HepG2 (cell line): ENCODE data around the gene CA7. TPM values are rescaled to one million over a fixed set of nuclear protein-coding genes. Genes with fewer than 3 reads are reported as not detected.
A peak's percentile ranks its signal among the peaks of the same experiment; 100 is the strongest.

ENCODE experiments used
- BRCA1 ChIP-seq: sonication (generic); formaldehyde crosslinking; IDR thresholded peaks from 2 replicates; pipeline ENCODE4 v1.4.0; 2020; ENCODE audit warnings: missing genetic modification reagents
- CHD2 ChIP-seq: IDR thresholded peaks from 2 replicates; pipeline ENCODE4 v1.6.1; 2011; ENCODE audit warnings: low read depth, low read length, improper control_type of control experiment
- FOXP4 ChIP-seq: sonication (generic); formaldehyde crosslinking; IDR thresholded peaks from 2 replicates; pipeline ENCODE4 v1.4.0; 2020; ENCODE audit warnings: missing genetic modification reagents
- GRHL1 ChIP-seq: sonication (generic); formaldehyde crosslinking; conservative IDR thresholded peaks from 2 replicates; pipeline ENCODE4 v1.8.0; 2022; ENCODE audit warnings: missing genetic modification reagents
- MBD4 ChIP-seq: IDR thresholded peaks from 2 replicates; pipeline ENCODE4 v1.6.1; 2012; ENCODE audit warnings: low read length, inconsistent platforms, borderline replicate concordance
- PRDM15 ChIP-seq: sonication (generic); formaldehyde crosslinking; IDR thresholded peaks from 2 replicates; pipeline ENCODE4 v1.4.0; 2020; ENCODE audit warnings: missing genetic modification reagents
- RERE ChIP-seq: IDR thresholded peaks from 2 replicates; pipeline ENCODE4 v1.6.1; 2016; ENCODE audit warnings: low read depth, missing genetic modification reagents, missing compliant biosample characterization
- RXRB ChIP-seq: IDR thresholded peaks from 2 replicates; pipeline ENCODE4 v1.6.1; 2016; ENCODE audit warnings: borderline replicate concordance, missing genetic modification reagents, missing compliant biosample characterization
- SMAD3 ChIP-seq: sonication (generic); formaldehyde crosslinking; IDR thresholded peaks from 2 replicates; pipeline ENCODE4 v1.4.0; 2020; ENCODE audit warnings: missing genetic modification reagents
- SYNCRIP ChIP-seq: fragments of 200-400 bp; formaldehyde crosslinking; IDR thresholded peaks from 2 replicates; pipeline ENCODE4 v1.6.1; 2018; ENCODE audit warnings: mild to moderate bottlenecking, low read depth, low read length; ENCODE audit not compliant: insufficient read depth
- ZFP37 ChIP-seq: sonication (generic); formaldehyde crosslinking; IDR thresholded peaks from 2 replicates; pipeline ENCODE4 v1.4.0; 2020; ENCODE audit warnings: missing genetic modification reagents, borderline replicate concordance
- ZNF564 ChIP-seq: sonication (generic); formaldehyde crosslinking; IDR thresholded peaks from 2 replicates; pipeline ENCODE4 v1.8.1; 2023; ENCODE audit warnings: mild to moderate bottlenecking, missing genetic modification reagents
- ZNF576 ChIP-seq: sonication (generic); formaldehyde crosslinking; IDR thresholded peaks from 2 replicates; pipeline ENCODE4 v1.4.0; 2020; ENCODE audit warnings: mild to moderate bottlenecking, missing genetic modification reagents
- ZNF766 ChIP-seq: sonication (generic); formaldehyde crosslinking; IDR thresholded peaks from 2 replicates; pipeline ENCODE4 v1.5.0; 2020; ENCODE audit warnings: missing genetic modification reagents, borderline replicate concordance
- ZNF816 ChIP-seq: sonication (generic); formaldehyde crosslinking; IDR thresholded peaks from 2 replicates; pipeline ENCODE4 v1.8.0; 2022; ENCODE audit warnings: missing genetic modification reagents, mild to moderate bottlenecking, borderline replicate concordance
- ZNF841 ChIP-seq: sonication (generic); formaldehyde crosslinking; IDR thresholded peaks from 2 replicates; pipeline ENCODE4 v1.8.1; 2023; ENCODE audit warnings: missing genetic modification reagents, borderline replicate concordance
- polyA plus RNA-seq, 8 experiments: library from polyadenylated mRNA; depleted of rRNA in 3 of 8; stranded (reverse) in 7 of 8; unstranded in 1 of 8; fragments of >200 nt; fragmentation: Illumina TruSeq in 4 of 8; extraction: Trizol in 4 of 8; gene quantifications; 2 replicates each; pipeline versions ENCODE4 v1.2.1 to v1.2.3, GENCODE V29; 2011 to 2016; ENCODE audit warnings: low read depth in 4 of 8, missing spikeins in 1 of 8, mixed read lengths in 1 of 8; ENCODE audit not compliant: insufficient read depth in 1 of 8
- total RNA-seq, 5 experiments: library from RNA; depleted of rRNA; stranded (reverse); fragments of >200 nt; fragmentation: Illumina TruSeq; extraction: Trizol; gene quantifications; 2 replicates each; pipeline ENCODE4 v1.2.3, GENCODE V29; 2016; ENCODE audit warnings: low read depth in 1 of 5

The CA7 gene
- total and polyA plus RNA-seq, 2 of the 13 experiments (the other 11 are each of a cell fraction or from before 2014, with no cell fraction given): not detected

- no peak for TF ChIP-seq ZNF816 (CRISPR knock-in tag)
- no peak for TF ChIP-seq ZNF841 (CRISPR knock-in tag)
- TF ChIP-seq BRCA1 (CRISPR knock-in tag): no peak
- 0 out of 2 replicates have a peak, but pooled peaks have one; percentile 5 for TF ChIP-seq FOXP4 (CRISPR knock-in tag)
- no peak for TF ChIP-seq SYNCRIP
- no peak for TF ChIP-seq CHD2
- no peak for TF ChIP-seq ZFP37 (CRISPR knock-in tag)
- TF ChIP-seq ZNF576 (CRISPR knock-in tag): no peak
- TF ChIP-seq RERE: no peak
- no peak for TF ChIP-seq GRHL1 (CRISPR knock-in tag)
- TF ChIP-seq PRDM15 (CRISPR knock-in tag): no peak
- TF ChIP-seq RXRB: no peak
- no peak for TF ChIP-seq ZNF564 (CRISPR knock-in tag)
- no peak for TF ChIP-seq ZNF766 (CRISPR knock-in tag)
- TF ChIP-seq MBD4: no peak
- TF ChIP-seq SMAD3: no peak
Measured at GRCh38 chr16:66881014-66881417, 36.8 kb downstream of the CA7 start (continued).
